Measurements from ENCODE around the gene RBPJ. TPM values are rescaled to one million over a fixed set of nuclear protein-coding genes. Genes with fewer than 3 reads are reported as not detected.

The RBPJ gene
- total RNA-seq, 2 experiments from 2014 or later, result 64.1 to 72.3 TPM

- Histone ChIP-seq H3K27ac (ENCODE audit: low read depth in 1 of 2, low read length in 2 of 2) (no peak overlapping the region), H3K36me3 (ENCODE audit: insufficient read depth, low read length) (no peaks in the 10 kb centered on the region), H3K4me1 (ENCODE audit: insufficient read depth, low read length) (peaks cover 10% of the 10 kb centered on the region), H3K9me3 (ENCODE audit: control insufficient read depth in 1 of 2, insufficient read depth in 1 of 2, low read length in 2 of 2) (no peaks in the 10 kb centered on the region), H3K27me3 (ENCODE audit: control insufficient read depth in 1 of 2, insufficient read depth in 2 of 2, low read length in 2 of 2) (no peaks in the 10 kb centered on the region), H3K4me3 (ENCODE audit: low read length) (no peak overlapping the region)
- ChIA-PET CTCF (no interaction called here), POLR2A (no interaction called here)
- TF ChIP-seq CTCF (IDR thresholded peaks at IDR 0.05), result no peak
- no peak overlapping the region for H3K27ac Mint-ChIP-seq
- DNase-seq, result no peak
- no peaks in the 10 kb centered on the region for H3K36me3 Mint-ChIP-seq (ENCODE audit: low read depth)
- intact Hi-C loops (cut with DNase I, micrococcal nuclease), result loop anchor here in 1 of 2 experiments (10.0 kb wide), 1 partner anchor 377 kb away; no protein-coding TSS in a partner anchor
- no peak overlapping the region for H3K4me3 Mint-ChIP-seq
- H3K27me3 Mint-ChIP-seq, result no peaks in the 10 kb centered on the region
- no peak for ATAC-seq (ENCODE audit: poor library complexity)
- peaks cover 60% of the 10 kb centered on the region for H3K4me1 Mint-ChIP-seq (ENCODE audit: low read depth)
- no peaks in the 10 kb centered on the region for H3K9me3 Mint-ChIP-seq
These were observed 16.8 kb downstream of the RBPJ start for GRCh38 chr4:26337612-26338011.

- no peaks in the 10 kb centered on the region for H3K27me3 Mint-ChIP-seq
- H3K27ac ChIP-seq (ENCODE audit: low read depth in 1 of 2, low read length in 2 of 2), result no peak overlapping the region
- ATAC-seq (ENCODE audit: poor library complexity) (no peak), DNase-seq (no peak)
- H3K27ac Mint-ChIP-seq, result no peak overlapping the region
- peaks cover 62% of the 10 kb centered on the region for H3K4me1 Mint-ChIP-seq (ENCODE audit: low read depth)
- POLR2A ChIA-PET, result interaction anchor here (0.7 kb wide), 1 partner anchor 227 kb away, joined by 4 read pairs; no protein-coding TSS in a partner anchor
- TF ChIP-seq CTCF (IDR thresholded peaks at IDR 0.05), result no peak
- CTCF ChIA-PET, result interaction anchor here (1.0 kb wide), 1 partner anchor 11 kb away, joined by 4 read pairs; no protein-coding TSS in a partner anchor
- intact Hi-C loops (cut with DNase I, micrococcal nuclease), result no loop called here
- H3K4me3 ChIP-seq (ENCODE audit: low read length), result no peak overlapping the region
- peaks cover 10% of the 10 kb centered on the region for H3K4me1 ChIP-seq (ENCODE audit: insufficient read depth, low read length)
- H3K9me3 ChIP-seq (ENCODE audit: control insufficient read depth in 1 of 2, insufficient read depth in 1 of 2, low read length in 2 of 2), result no peaks in the 10 kb centered on the region
- H3K4me3 Mint-ChIP-seq, result no peak overlapping the region
- no peaks in the 10 kb centered on the region for H3K36me3 ChIP-seq (ENCODE audit: insufficient read depth, low read length)
- H3K36me3 Mint-ChIP-seq (ENCODE audit: low read depth), result no peaks in the 10 kb centered on the region
- no peaks in the 10 kb centered on the region for H3K27me3 ChIP-seq (ENCODE audit: control insufficient read depth in 1 of 2, insufficient read depth in 2 of 2, low read length in 2 of 2)
- no peaks in the 10 kb centered on the region for H3K9me3 Mint-ChIP-seq
These were observed 21.7 kb downstream of the RBPJ start for GRCh38 chr4:26342328-26343037.

- TF ChIP-seq CTCF (IDR thresholded peaks at IDR 0.05), result no peak
- H3K4me3 ChIP-seq (ENCODE audit: low read length), result no peak overlapping the region
- Mint-ChIP-seq H3K36me3 (ENCODE audit: low read depth) (no peaks in the 10 kb centered on the region), H3K4me3 (no peak overlapping the region), H3K27ac (no peak overlapping the region), H3K9me3 (no peaks in the 10 kb centered on the region), H3K27me3 (no peaks in the 10 kb centered on the region), H3K4me1 (ENCODE audit: low read depth) (peaks cover 60% of the 10 kb centered on the region)
- no peaks in the 10 kb centered on the region for H3K27me3 ChIP-seq (ENCODE audit: control insufficient read depth in 1 of 2, insufficient read depth in 2 of 2, low read length in 2 of 2)
- ChIA-PET CTCF (interaction anchor here (0.7 to 1.0 kb wide), 2 partner anchors 11 to 70 kb away, joined by 4 to 8 read pairs; no protein-coding TSS in a partner anchor), POLR2A (interaction anchor here (0.7 kb wide), 1 partner anchor 228 kb away, joined by 4 read pairs; no protein-coding TSS in a partner anchor)
- no peak overlapping the region for H3K27ac ChIP-seq (ENCODE audit: low read depth in 1 of 2, low read length in 2 of 2)
- DNase-seq (no peak), ATAC-seq (ENCODE audit: poor library complexity) (no peak)
- H3K36me3 ChIP-seq (ENCODE audit: insufficient read depth, low read length), result no peaks in the 10 kb centered on the region
- intact Hi-C loops (cut with DNase I, micrococcal nuclease), result no loop called here
- H3K9me3 ChIP-seq (ENCODE audit: control insufficient read depth in 1 of 2, insufficient read depth in 1 of 2, low read length in 2 of 2), result no peaks in the 10 kb centered on the region
- peaks cover 10% of the 10 kb centered on the region for H3K4me1 ChIP-seq (ENCODE audit: insufficient read depth, low read length)
These were observed 22.2 kb downstream of the RBPJ start for GRCh38 chr4:26343038-26343398.
